GM12891 (cell line): Measurements from ENCODE around the gene NSD2.

Source experiments
- POLR2A ChIP-seq: IDR thresholded peaks from 2 replicates; pipeline ENCODE4 v1.6.1; 2011; ENCODE audit warnings: low read depth, low read length, control low read depth
- POLR2AphosphoS5 ChIP-seq: IDR thresholded peaks from 2 replicates; pipeline ENCODE4 v1.6.1; 2011; ENCODE audit warnings: low read depth, low read length, control low read depth
- POU2F2 ChIP-seq: IDR thresholded peaks from 2 replicates; pipeline ENCODE4 v1.6.1; 2011; ENCODE audit warnings: low read depth, mild to moderate bottlenecking, control low read depth, low read length, moderate library complexity
- SPI1 ChIP-seq: IDR thresholded peaks from 2 replicates; pipeline ENCODE4 v1.6.1; 2011; ENCODE audit warnings: low read depth, low read length, control low read depth
- TAF1 ChIP-seq: IDR thresholded peaks from 2 replicates; pipeline ENCODE4 v1.6.1; 2011; ENCODE audit warnings: low read depth, low read length, control low read depth

DNA sequence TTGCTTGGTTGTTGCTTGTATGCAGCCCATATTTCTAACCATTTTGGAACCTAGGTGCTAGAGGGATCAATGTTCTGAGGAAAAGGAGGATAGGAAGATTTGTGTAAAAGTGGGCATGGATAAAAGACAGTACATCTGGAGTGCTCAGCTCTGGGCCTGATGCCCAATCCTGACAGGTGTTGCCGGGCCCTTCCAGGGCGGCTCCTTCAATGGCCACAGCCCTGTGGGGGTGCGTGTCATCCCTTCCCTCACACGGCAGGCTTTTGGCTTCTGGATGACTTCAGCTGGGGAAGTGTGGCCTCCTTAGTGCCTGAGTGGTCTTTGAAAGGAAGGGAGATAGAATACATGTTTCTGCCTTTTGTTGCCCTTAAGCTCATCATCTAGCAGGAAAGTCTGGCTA, 90.4 kb downstream of the NSD2 start:
- no peak for TF ChIP-seq POLR2A
- TF ChIP-seq POLR2AphosphoS5 = no peak
- TF ChIP-seq POU2F2 = no peak
- no peak for TF ChIP-seq TAF1
- TF ChIP-seq SPI1 = no peak
